GM12864 (cell line): ENCODE data around the gene CAPNS2.

Experiments used
- DNase-seq: peaks from one replicate; pipeline ENCODE4 v3.0.0-alpha.2; 2011; ENCODE audit warnings: low read depth
- H3K4me3 ChIP-seq: 2 replicates; pipeline ENCODE4 v1.5.1; 2011; ENCODE audit warnings: mild to moderate bottlenecking, low read depth, low read length, control low read depth
- CTCF ChIP-seq: IDR thresholded peaks from 2 replicates; pipeline ENCODE4 v1.5.1; 2011; ENCODE audit warnings: low read depth, mild to moderate bottlenecking, moderate library complexity, low read length, control low read depth, inconsistent platforms; ENCODE audit errors: missing control alignments

Gene CAPNS2

GRCh38 chr16:55574811-55575210, 8.3 kb downstream of the CAPNS2 start:
- DNase-seq = no peak
- H3K4me3 ChIP-seq = no peak overlapping the region
- TF ChIP-seq CTCF = no peak

- DNase-seq = no peak
- TF ChIP-seq CTCF = no peak
These were observed 9.0 kb downstream of the CAPNS2 start for GRCh38 chr16:55575496-55575895.

GRCh38 chr16:55576384-55576783, 9.9 kb downstream of the CAPNS2 start:
- no peak for DNase-seq
- TF ChIP-seq CTCF = no peak
- no peak overlapping the region for H3K4me3 ChIP-seq

More at GRCh38 chr16:55575496-55575895, 9.0 kb downstream of the CAPNS2 start:
- no peak overlapping the region for H3K4me3 ChIP-seq

GRCh38 chr16:55577887-55578286, 11.4 kb downstream of the CAPNS2 start:
- no peak for DNase-seq
- H3K4me3 ChIP-seq = no peak overlapping the region

GRCh38 chr16:55585631-55586030, 19.1 kb downstream of the CAPNS2 start:
- DNase-seq = no peak
- no peak for TF ChIP-seq CTCF

More at GRCh38 chr16:55577887-55578286, 11.4 kb downstream of the CAPNS2 start:
- TF ChIP-seq CTCF = no peak

GRCh38 chr16:55588799-55589198, 22.3 kb downstream of the CAPNS2 start:
- no peak for TF ChIP-seq CTCF
- no peak for DNase-seq
- no peak overlapping the region for H3K4me3 ChIP-seq

More at GRCh38 chr16:55585631-55586030, 19.1 kb downstream of the CAPNS2 start:
- no peak overlapping the region for H3K4me3 ChIP-seq

- no peak overlapping the region for H3K4me3 ChIP-seq
- DNase-seq = no peak
- no peak for TF ChIP-seq CTCF
These were observed 25.8 kb downstream of the CAPNS2 start for GRCh38 chr16:55592306-55592705.
